ENCODE data around the gene AGRN. TPM values are rescaled to one million over a fixed set of nuclear protein-coding genes. Genes with fewer than 3 reads are reported as not detected.
A peak's percentile ranks its signal among the peaks of the same experiment; 100 is the strongest.

AGRN gene
- total and polyA plus RNA-seq, 8 donors: 3.5 to 459 (median 50.5) TPM

- WGBS, 5 donors: 40 to 68% (median 62%) methylated on average over 8 to 9 of the region's 9 CpGs
- peaks cover 14 to 15% (median 14%) of the 10 kb centered on the region in 4 donors for H3K4me1 ChIP-seq
- H3K36me3 ChIP-seq: peaks cover 0 to 30% (median 23%) of the 10 kb centered on the region in 4 donors
- no peak overlapping the region for H3K4me3 ChIP-seq
- intact Hi-C loops (cut with DNase I; ENCODE audit: low total_unique reads): no loop called here
- H3K9me3 ChIP-seq: no peaks in the 10 kb centered on the region
- peak in 1 of 2 donors; percentile 18 for DNase-seq
- H3K27me3 ChIP-seq: peaks cover 0 to 24% (median 0%) of the 10 kb centered on the region in 3 donors
- TF ChIP-seq CTCF (IDR thresholded peaks at IDR 0.05): no peak
- no peak for TF ChIP-seq EP300 (IDR thresholded peaks at IDR 0.05)
- TF ChIP-seq POLR2AphosphoS5 (IDR thresholded peaks at IDR 0.05): no peak
- no peak overlapping the region for H3K27ac ChIP-seq
Measured at GRCh38 chr1:1080951-1081310, 61.0 kb downstream of the AGRN start.

- DNase-seq: peak; percentile 6 to 21
- no peak overlapping the region for H3K27ac ChIP-seq
- no peaks in the 10 kb centered on the region for H3K9me3 ChIP-seq
- peaks cover 14 to 15% (median 14%) of the 10 kb centered on the region in 4 donors for H3K4me1 ChIP-seq
- H3K36me3 ChIP-seq: peaks cover 0 to 35% (median 26%) of the 10 kb centered on the region in 4 donors
- H3K27me3 ChIP-seq: peaks cover 0 to 23% (median 0%) of the 10 kb centered on the region in 3 donors
- TF ChIP-seq EP300 (IDR thresholded peaks at IDR 0.05) (no peak), CTCF (IDR thresholded peaks at IDR 0.05) (no peak), POLR2AphosphoS5 (IDR thresholded peaks at IDR 0.05) (no peak), POLR2A (IDR thresholded peaks at IDR 0.05) (no peak)
- H3K4me3 ChIP-seq: no peak overlapping the region
- intact Hi-C loops (cut with DNase I; ENCODE audit: low total_unique reads): no loop called here
- 89 to 95% (median 91%) methylated on average over 30 to 52 of the region's 52 CpGs for WGBS, 5 donors
Measured at GRCh38 chr1:1081311-1082238, 61.7 kb downstream of the AGRN start.

- Histone ChIP-seq H3K27me3 (peaks cover 0 to 19% (median 0%) of the 10 kb centered on the region in 3 donors), H3K4me3 (no peak overlapping the region), H3K36me3 (peaks cover 0 to 41% (median 28%) of the 10 kb centered on the region in 4 donors), H3K4me1 (peaks cover 14 to 15% (median 14%) of the 10 kb centered on the region in 4 donors), H3K9me3 (no peaks in the 10 kb centered on the region), H3K27ac (no peak overlapping the region)
- intact Hi-C loops (cut with DNase I; ENCODE audit: low total_unique reads): no loop called here
- DNase-seq: peak in 1 of 2 donors; percentile 24
- 89 to 95% (median 92%) methylated on average over 25 to 27 of the region's 27 CpGs for WGBS, 5 donors
- no peak for TF ChIP-seq CTCF (IDR thresholded peaks at IDR 0.05)
- TF ChIP-seq POLR2AphosphoS5 (IDR thresholded peaks at IDR 0.05): no peak
- no peak for TF ChIP-seq POLR2A (IDR thresholded peaks at IDR 0.05)
- no peak for TF ChIP-seq EP300 (IDR thresholded peaks at IDR 0.05)
Measured at GRCh38 chr1:1082239-1082775, 62.4 kb downstream of the AGRN start.

GRCh38 chr1:1082776-1083415 lies 63.0 kb downstream of the AGRN start:
- 89 to 93% (median 92%) methylated on average over 32 to 40 of the region's 40 CpGs for WGBS, 5 donors

More at GRCh38 chr1:1082776-1083415, 63.0 kb downstream of the AGRN start:
- TF ChIP-seq CTCF (IDR thresholded peaks at IDR 0.05) (no peak), POLR2AphosphoS5 (IDR thresholded peaks at IDR 0.05) (no peak), EP300 (IDR thresholded peaks at IDR 0.05) (no peak), POLR2A (IDR thresholded peaks at IDR 0.05) (no peak)
- DNase-seq: peak in 1 of 2 donors; percentile 6
- no peak overlapping the region for H3K4me3 ChIP-seq
- peaks cover 14 to 15% (median 14%) of the 10 kb centered on the region in 4 donors for H3K4me1 ChIP-seq
- peaks cover 0 to 41% (median 28%) of the 10 kb centered on the region in 4 donors for H3K36me3 ChIP-seq
- no peak overlapping the region for H3K27ac ChIP-seq
- H3K9me3 ChIP-seq: no peaks in the 10 kb centered on the region
- intact Hi-C loops (cut with DNase I; ENCODE audit: low total_unique reads): no loop called here
- H3K27me3 ChIP-seq: peaks cover 0 to 18% (median 0%) of the 10 kb centered on the region in 3 donors
